Measurements from ENCODE around the gene LARP1B.
"Not testable (repeated sequence)": the region's sequence is repeated elsewhere in the genome, so short reads cannot be mapped to it uniquely, and the experiment has no call there.

LARP1B gene

DNA sequence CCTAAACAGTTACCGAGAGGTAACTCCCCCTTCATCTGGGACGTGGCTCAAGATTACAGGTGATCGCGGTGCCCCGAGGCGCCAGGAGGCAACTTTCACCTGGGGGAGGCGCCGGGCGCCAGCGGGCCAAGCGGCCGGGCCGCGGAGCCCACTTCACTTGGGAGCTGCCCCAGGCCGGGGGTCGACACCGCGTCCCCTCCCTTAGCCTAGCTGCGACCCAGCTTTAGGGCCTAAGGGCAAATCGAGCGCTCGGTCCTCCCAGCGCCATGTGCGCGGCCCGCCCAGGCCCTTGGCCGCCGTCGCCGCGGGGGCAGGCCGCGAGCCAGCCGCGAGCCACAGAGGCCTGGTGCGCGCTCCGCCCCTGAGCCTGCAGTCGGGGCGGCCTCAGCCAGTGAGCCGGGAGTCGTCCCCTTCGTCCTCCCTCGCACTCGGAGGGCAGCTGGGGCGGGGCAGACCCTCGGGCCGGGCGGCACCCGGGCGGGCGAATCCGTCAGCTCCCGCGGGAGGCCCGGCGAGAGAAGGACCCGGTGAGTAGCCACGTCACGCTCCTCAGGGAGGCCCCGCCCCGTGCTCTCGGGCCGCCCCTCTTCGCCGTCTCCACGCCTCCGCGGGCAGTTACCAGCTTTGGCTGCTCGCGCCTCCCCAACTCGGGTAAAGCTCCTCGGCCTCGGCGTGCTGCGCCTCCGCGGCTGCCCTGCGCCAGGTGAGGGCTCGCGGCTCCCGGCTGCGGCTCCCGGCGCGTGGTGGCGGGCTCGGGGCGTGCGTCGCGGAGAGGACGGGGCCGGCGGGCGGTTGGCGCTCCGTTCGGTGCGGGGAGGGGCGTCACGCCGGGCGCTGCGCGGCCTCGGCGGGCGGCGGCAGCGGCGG is at the start of gene LARP1B:
LARP1B (plus strand) TSS at position 614 of the 867 bp plus-strand sequence. CDS start 13,640 bp downstream, outside the sequence.
- DNase-seq = peak; percentile 98

DNA sequence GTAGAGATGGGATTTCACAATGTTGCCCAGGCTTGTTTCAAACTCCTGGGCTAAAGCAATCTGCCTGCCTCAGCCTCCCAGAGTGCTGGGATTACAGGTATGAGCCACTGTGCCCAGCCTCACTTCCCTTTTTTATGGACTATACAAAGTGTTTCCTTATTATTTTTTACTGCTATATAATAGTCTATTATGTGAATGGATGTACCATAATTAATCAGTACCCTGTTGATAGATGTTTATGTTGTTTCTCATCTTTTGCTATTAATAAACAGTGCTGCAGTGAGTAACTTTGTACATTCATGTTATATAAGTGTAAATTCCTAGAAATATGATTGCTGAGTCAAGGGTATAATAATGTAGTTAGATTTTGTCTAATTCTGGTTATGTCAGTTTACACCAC is 35.8 kb upstream of the LARP1B start:
- no peak for DNase-seq

DNA sequence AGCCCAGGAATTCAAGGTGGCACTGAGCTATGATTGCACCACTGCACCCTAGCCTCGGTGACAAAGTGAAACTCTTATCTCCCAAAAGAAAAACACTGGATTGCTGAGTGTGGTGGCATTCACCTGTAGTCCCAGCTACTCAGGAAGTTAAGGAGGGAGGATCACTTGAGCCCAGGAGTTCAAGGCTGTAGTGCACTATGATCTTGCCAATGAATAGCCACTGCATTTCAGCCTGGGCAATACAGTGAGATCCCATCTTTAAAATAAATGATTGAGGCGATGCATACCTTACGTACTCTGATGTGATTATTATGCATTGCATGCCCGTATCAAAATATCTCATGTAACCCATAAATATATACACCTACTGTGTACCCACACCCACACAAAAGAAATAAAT is 31.2 kb upstream of the LARP1B start:
- DNase-seq = no peak

DNA sequence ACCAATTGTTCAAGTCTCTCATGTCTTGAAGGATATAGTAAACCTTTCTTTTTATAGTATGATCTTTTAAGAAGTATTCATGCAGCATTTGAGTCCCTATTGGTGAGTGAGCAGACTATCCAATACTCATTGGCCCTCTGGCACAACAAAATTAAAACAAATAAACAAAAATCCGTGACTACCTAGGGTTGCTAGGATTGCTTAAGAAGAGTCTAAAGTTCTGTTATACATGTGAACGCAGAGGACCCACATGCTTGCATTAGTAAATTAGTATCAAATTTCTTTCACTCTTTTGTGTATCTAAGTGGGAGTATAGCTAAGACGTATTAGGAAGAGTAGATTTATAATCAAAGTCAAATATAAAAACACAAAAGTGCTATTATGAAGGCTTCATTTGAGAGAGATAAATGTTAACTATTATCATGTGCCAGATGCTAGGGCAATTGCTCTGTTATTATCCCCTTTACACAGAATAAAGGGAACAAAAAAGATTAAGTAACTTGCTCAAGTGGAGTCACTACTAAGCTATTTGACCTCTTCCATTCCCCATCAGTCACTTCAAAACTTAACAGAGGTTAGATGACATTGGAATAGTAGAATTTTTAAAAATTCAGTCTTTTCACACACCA is 29.2 kb upstream of the LARP1B start:
- no peak for DNase-seq

DNA sequence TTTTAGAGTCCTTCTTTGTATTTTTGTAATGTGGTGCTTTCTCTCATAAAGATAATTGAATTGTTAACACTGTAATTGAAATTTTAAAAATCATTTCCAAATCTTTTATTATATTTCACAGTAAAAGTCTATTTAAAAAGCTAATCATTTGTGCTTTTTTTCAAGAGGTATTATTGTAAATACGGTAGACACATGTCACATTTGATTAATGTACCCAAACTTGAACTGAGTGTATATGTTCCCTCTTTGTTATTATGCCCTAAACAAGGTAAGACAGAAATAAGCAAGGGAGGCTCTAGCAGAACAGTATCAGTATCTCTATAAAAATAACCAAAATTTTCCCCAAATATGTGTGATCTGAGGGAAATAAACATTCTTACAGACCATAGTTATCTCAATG is 21.5 kb upstream of the LARP1B start:
- no peak for DNase-seq

DNA sequence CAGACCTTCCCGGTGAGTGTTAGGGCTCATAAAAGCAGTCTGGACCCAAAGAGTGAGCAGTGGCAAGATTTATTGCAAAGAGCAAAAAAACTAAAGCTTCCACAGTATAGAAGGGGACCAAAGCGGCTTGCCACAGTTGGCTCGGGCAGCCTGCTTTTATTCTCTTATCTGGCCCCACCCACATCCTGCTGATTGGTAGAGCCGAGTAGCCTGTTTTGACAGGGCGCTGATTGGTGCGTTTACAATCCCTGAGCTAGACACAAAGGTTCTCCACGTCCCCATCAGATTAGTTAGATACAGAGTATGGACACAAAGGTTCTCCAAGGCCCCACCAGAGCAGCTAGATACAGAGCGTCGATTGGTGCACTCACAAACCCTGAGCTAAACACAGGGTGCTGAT is 14.1 kb upstream of the LARP1B start:
- DNase-seq = not testable (repeated sequence)

DNA sequence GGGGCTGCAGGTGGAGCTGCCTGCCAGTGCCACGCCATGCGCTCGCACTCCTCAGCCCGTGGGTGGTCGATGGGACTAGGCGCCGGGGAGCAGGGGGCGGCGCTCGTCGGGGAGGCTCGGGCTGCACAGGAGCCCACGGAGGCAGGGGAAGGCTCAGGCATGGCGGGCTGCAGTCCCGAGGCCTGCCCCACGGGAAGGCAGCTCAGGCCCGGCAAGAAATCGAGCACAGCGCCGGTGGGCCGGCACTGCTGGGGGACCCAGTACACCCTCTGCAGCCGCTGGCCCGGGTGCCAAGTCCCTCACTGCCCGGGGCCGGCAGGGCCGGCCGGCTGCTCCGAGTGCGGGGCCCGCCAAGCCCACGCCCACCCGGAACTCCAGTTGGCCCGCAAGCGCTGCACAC is 13.6 kb upstream of the LARP1B start:
- DNase-seq = not testable (repeated sequence)

DNA sequence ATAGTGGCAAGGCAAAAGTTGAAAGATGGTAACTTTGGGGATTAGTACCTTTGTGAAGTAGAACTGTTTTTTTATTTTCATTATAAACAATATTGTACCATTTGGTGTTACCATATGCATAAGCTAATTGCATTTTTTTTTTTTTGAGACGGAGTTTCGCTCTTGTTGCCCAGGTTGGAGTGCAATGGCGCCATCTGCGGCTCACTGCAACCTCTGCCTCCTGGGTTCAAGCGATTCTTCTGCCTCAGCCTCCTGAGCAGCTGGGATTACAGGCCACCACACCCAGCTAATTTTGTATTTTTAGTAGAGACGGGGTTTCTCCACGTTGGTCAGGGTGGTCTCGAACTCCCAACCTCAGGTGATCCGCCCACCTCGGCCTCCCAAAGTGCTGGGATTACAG is 9.9 kb upstream of the LARP1B start:
- DNase-seq = peak; percentile 9

DNA sequence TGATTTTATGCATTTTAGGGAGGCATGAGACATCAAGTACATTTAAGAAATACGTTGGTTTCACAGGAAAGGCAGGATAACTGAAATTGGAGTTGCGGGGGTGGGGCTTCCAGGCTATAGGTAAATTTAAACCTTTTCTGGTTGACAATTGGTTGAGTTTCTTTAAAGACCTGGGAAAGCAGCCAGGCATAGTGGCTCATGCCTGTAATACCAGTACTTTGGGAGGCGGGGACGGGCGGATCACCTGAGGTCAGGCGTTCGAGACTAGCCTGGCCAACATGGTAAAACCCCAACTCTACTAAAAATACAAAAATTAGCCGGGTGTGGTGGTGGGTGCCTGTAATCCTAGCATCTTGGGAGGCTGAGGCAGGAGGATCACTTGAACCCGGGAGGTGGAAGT is 6.2 kb upstream of the LARP1B start:
- DNase-seq = not testable (repeated sequence)

DNA sequence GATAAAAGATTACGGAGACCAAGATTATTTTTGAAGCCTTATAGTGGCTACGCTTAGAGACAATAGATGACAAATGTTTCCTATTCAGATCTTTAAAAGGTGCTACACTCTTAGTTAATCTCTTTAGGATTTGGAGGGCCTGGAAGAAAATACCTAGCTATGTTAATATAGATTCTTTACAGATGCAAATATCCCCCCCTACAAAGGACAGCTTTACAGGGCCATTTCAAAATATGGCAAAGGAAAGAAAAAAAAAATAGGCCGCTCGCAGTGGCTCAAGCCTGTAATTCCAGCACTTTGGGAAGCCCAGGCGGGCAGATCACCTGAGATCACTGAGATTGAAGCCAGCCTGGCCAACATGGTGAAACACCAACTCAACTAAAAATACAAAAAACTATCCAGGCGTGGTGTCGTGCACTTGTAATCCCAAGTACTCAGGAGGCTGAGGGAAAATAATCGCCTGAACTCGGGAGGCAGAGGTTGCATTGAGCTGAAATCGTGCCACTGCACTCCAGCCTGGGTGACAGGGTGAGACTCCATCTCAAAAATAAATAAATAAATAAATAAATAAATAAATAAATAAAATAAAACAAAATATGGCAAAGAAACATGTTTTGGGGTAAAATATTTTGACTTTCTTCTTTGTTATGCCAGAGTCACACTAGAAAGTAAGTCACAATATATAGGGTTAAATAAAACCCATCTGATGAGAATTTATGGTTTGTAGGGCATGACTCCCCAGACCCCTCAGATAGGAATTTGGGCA is 5.5 kb upstream of the LARP1B start:
- DNase-seq = not testable (repeated sequence)

DNA sequence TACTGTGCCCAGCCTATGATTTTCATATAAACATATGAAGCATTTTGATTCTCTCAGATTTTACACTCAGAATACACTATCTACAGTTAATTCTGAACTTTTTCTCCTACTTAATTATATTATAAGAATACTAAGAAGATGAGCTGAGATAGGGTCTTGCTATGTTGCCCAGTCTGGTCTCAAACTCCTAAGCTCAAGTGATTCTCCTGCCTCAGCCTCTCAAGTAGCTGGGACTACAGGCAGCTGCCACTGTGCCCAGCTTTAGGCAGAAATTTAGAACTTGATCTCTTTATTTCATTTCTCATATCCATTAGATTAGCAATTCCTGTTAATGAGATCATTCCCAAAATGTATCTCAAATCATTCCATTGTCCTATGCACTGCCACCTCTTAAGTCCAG is 4.7 kb upstream of the LARP1B start:
- no peak for DNase-seq

DNA sequence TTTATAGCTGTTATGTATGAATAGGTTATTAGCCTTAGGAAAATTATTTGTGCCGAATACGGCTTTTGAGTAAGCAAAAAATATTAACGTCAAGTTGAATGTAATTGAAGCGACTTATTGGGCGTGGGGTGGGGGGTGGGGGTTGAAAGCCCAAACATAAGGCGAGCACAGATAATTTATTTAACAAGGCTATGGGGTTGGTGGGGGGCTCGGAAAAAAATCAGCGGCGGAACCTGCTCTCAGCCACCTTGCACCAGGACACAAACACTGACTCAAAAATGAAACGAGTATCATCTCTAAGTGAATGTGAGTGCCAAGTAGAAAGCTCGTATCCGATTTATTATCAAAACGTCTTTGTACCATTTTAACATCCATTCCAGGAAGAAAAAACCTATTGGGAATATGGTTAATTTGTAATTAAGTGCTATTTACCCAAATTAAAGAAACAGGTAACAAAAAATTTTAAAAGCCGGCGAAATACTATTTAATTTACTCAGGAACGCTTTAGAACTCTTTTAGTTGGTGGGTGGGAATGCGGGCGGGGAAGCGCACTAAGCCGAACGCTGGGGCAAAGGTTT is 902 bp upstream of the LARP1B start:
- peak; percentile 8 for DNase-seq

DNA sequence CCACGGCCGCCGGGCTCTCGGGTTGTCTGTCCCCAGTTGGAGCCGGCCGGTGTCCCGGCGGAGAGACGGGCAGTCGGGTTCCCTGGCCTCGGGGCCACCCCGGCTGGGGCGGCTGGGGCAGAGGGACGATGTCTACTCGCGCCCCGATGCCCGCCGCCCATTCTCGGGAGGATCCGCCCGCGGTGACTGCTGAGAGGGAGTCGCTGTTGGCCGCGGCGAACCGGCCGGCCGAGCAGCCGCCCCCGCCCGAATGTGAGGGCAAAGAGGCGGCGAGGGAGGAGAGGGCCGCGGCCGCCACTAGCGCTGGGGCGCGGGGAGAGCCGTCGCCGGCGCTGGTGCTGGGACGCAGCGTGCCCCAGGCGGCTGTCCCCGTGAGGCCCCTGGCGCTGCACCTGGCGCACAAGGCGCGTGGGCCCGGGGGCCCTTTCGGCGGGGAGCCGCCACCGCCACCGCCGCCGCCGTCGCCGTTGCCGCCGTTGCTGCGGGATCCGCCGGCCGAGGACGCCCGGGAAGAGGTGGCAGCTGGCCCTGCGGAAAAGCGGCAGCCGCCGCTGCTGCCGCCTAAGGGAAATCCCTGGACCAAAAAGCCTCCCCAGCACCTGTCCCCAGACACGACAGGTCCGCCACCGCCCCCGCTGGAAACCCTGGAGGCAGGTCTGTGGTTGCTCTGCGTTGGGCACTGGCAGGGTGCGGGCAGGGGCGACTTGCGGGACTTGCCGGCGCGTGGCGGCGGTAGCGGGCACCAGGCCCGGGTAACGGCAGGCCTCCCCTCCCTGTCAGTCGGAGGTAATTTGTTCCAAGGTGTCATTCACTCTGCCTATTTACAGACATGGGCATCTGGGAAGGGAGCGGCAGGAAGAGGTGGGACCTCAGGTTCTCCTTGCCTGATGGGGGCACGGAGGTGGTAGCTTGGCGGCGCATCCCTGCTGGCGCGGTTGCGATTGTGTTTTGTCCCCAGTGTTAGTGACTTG is 739 bp downstream of the LARP1B start:
- DNase-seq = peak; percentile 55

DNA sequence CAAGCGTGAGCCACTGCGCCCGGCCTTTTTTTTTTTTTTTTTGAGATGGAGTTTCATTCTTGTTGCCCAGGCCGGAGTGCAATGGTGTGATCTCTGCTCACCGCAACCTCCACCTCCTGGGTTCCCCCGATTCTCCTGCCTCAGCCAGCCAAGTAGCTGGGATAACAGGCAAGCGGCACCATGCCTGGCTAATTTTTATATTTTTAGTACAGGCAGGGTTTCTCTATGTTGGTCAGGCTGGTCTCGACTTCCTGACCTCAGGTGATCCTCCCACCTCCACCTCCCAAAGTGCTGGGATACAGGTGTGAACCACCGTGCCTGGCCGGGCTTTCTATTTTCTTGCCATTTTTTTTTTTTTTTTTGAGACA is 5.3 kb downstream of the LARP1B start:
- DNase-seq = not testable (repeated sequence)

DNA sequence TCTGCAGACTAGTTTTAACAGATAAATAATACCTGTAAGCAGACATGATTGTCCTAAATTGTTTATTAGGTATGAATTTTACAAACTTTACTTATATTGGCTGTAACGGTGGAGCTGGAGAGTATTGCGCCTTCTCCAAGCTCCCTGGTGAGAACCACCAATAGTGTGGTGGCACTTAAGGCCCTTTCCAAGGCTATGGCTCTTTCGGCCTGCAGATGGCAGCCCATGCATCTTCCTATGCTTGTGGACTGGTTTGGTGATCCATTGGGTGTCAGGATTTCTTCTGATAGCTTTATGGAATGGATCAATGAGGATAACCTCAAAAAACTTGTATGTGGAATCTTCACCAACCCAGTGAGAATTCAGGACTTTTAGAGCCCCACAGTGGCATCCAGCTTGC is 7.8 kb downstream of the LARP1B start:
- DNase-seq = peak; percentile 12

DNA sequence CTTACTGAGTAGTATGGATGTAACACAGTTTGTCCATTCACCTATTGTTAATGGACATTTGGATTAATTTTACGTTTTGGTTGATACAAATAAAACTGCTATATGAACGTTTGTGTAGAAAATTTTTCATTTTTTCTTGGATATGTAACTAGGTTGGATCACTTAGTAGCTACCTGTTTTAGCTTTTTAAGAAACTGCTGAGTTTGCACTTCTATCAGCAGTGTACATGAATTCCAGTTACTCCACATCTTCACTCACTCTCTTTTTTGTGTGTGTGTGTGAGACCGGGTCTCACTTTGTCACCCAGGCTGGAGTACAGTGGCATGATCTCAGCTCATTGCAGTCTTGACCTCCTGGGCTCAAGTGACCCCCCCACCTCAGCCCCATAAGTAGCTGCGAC is 15.4 kb downstream of the LARP1B start:
- DNase-seq = no peak

DNA sequence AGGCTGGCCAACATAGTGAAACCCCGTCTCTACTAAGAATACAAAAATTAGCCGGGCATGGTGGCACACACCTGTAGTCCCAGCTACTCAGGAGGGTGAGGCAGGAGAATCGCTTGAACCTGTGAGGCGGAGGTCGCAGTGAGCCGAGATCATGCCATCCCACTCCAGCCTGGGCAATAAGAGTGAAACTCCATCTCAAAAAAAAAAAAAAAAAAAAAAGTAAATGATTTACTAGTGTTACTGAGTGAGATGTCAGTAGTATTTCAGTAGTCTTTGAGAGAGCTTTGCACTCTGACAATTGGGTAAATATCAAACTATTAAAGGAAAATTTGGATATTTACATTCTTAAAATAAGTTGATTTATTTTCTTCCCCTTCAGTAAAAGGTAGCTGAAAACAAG is 34.2 kb downstream of the LARP1B start:
- not testable (repeated sequence) for DNase-seq

DNA sequence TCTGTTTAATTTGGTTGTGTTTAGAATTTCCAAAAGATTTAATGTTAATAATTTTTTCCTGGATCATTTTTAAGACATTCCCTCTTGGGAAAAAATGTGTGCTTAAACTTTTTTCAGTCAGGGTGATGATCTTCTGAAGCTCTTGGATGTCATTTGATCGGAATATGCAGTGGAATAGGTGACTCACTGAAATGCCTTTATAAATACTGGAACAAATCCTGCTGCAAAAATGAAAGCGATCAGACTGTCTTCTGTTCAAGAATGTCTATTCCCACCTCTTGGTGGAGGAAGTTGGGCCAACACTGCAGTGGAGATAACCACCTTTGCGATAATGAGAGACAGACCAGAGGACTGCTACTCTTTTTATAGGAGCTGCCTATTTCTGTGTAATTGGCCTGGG is 46.7 kb downstream of the LARP1B start:
- no peak for DNase-seq

DNA sequence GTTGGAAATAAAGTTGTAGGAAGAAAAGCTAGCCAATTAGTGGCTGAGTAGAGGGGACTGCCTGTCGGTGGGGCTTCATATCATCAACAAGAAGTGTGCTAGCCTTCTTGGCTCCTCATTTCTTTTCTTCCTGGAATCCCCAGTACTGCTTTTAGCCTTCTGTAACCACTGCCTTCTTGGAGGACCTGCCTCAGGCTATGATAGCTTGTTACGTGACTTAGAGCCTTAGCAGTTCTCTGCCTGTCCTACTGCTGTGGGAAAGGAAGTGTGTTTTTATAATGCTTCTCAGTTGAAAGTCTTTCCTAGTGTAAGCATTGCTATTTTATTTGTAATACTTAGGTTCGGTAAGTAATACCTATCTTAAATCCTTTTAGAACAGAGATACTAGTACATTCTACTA is 61.9 kb downstream of the LARP1B start:
- DNase-seq = no peak

DNA sequence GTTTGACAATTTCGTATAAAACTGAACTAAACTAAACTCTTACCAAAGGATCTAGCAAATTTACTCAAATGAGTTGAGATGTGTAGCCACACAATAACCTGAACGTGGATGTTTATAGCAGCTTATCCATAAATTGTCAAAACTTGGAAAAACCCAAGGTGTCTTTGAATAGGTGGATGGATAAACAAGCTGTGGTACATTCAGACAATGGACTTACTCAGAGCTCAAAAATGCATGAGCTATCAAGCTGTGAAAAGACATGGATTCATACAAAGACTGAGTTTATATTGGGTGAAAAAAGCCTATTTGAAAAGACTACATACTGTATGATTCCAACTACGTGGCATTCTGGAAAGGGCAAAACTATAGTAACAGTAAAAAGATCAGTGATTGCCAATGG is 69.5 kb downstream of the LARP1B start:
- DNase-seq = no peak

DNA sequence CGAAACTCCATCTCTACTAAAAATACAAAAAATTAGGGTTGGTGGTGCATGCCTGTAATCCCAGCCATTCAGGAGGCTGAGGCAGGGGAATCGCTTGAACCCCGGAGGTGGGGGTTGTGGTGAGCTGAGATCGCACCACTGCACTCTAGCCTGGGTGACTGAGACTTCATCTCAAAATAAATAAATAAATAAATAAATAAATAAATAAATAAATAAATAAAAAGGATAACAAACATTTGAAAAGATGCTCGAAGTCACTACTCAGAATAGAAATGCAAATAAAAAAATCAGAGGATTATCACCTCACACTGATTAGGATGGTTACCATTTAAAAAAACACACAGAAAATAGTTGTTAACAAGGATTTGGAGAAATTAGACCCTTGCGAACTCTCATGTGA is 73.8 kb downstream of the LARP1B start:
- DNase-seq = no peak

DNA sequence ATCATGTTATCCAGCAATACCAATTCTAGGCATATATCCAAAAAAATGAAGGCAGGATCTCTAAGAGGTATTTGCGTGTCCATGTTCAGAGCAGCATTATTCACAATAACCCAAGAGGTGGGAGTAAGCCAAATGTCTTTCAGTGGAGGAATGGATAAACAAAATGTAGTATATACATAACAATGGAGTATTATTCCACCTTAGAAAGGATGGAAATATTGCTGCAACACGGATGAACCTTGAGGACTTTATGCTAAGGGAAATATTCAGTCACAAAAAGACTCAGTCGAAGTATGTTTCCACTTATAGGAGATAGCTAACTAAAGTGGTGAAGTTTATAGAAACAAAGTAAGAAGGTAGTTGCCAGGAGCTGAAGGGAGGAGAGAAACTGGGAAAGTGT is 74.3 kb downstream of the LARP1B start:
- DNase-seq = no peak
